Bronchial epithelial cell (primary cell): Measurements from ENCODE around the gene TTC39C. TPM values are rescaled to one million over a fixed set of nuclear protein-coding genes. Genes with fewer than 3 reads are reported as not detected.

Experiments
- DNase-seq: peaks from one replicate; pipeline ENCODE4 v3.0.0-alpha.2; 2010; ENCODE audit warnings: low read depth
- FAIRE-seq: peaks from 2 replicates; lab custom pipeline; 2011; peaks lifted over from hg19 to GRCh38; lab: Jason Lieb, UNC
- H3K27me3 ChIP-seq: 2 replicates; pipeline ENCODE4 v1.5.1; 2011; ENCODE audit warnings: low read length; ENCODE audit not compliant: control insufficient read depth, insufficient read depth
- H3K36me3 ChIP-seq: 2 replicates; pipeline ENCODE4 v1.5.1; 2011; ENCODE audit warnings: low read length; ENCODE audit not compliant: control insufficient read depth, insufficient read depth
- H3K4me3 ChIP-seq: 2 replicates; pipeline ENCODE4 v1.5.1; 2011; ENCODE audit warnings: mild to moderate bottlenecking, low read depth, low read length, control low read depth
- total RNA-seq: library from RNA; depleted of rRNA; stranded (reverse); fragments of >200 nt; gene quantifications from 2 replicates; pipeline ENCODE4 v1.2.1, GENCODE V29; 2014
- TF ChIP-seq, protein P1 (sequence below): IDR thresholded peaks from 2 replicates; pipeline ENCODE4 v1.5.1; 2011; ENCODE audit warnings: mild to moderate bottlenecking, moderate library complexity, low read length, control low read depth, inconsistent platforms; ENCODE audit not compliant: insufficient read depth, severe bottlenecking

Gene TTC39C
- total RNA-seq, 1 donor from 2014 or later: 15.3 TPM

DNA sequence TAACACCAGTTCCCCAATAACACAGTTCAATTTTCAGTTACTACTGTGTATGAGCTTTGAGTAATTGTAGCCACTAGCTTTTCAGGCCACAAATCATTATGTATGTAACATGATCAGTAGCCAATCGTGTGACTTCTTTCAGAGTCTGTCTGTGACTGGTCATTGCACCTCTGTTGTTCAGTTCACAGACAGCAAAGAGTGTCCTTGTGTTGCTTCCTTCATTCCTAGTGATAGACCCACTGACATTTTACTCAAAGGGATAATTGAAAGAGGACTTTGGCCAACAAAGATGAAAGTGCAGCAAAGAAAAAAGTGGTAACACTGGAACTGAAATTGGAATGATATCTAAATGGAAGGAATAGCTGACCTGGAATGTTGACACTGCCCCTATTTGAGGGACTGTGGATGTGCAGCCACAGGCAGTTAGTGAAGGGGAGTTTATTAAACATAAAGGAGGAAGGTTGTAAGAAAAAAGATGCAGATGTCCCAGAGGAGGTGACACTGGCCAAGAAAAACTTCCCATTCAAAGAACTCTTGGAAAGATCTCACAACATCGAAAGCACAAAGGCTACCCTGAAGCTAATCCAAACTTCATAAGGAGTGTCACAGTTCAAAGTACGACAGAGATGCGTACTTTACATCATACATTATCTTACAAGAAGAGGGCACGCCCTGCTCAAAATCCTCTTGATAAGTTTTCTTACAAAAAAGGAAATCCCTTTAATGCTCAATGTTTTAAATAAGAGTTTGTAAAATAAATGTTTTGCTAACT is 19.3 kb downstream of the TTC39C start:
- TF ChIP-seq, protein P1, sequence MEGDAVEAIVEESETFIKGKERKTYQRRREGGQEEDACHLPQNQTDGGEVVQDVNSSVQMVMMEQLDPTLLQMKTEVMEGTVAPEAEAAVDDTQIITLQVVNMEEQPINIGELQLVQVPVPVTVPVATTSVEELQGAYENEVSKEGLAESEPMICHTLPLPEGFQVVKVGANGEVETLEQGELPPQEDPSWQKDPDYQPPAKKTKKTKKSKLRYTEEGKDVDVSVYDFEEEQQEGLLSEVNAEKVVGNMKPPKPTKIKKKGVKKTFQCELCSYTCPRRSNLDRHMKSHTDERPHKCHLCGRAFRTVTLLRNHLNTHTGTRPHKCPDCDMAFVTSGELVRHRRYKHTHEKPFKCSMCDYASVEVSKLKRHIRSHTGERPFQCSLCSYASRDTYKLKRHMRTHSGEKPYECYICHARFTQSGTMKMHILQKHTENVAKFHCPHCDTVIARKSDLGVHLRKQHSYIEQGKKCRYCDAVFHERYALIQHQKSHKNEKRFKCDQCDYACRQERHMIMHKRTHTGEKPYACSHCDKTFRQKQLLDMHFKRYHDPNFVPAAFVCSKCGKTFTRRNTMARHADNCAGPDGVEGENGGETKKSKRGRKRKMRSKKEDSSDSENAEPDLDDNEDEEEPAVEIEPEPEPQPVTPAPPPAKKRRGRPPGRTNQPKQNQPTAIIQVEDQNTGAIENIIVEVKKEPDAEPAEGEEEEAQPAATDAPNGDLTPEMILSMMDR: no peak

DNA sequence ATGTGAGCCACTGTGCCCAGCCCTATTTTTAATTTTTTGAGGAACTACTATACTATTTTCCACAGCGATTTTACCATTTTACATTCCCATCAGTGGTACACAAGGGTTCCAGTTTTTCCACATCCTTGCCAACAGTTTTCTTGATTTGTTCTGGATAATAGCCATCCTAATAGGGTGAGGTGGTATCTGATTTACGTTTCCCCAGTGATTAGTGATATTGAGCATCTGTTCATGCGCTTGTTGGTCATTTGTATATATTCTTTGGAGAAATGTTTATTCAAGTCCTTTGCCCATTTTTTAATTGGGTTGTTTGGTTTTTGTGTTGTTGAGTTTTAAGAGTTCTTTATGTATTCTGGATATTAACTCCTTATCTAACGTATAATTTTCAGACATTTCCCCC is 20.8 kb downstream of the TTC39C start:
- DNase-seq (no peak), FAIRE-seq (no peak)
- no peak overlapping the region for H3K4me3 ChIP-seq
- H3K36me3 ChIP-seq: no peaks in the 10 kb centered on the region
- H3K27me3 ChIP-seq: no peaks in the 10 kb centered on the region
- TF ChIP-seq, protein P1: no peak

More for the DNA sequence above, 19.3 kb downstream of the TTC39C start:
- DNase-seq: no peak
- no peak for FAIRE-seq
- H3K4me3 ChIP-seq: no peak overlapping the region
- H3K36me3 ChIP-seq: no peaks in the 10 kb centered on the region
- no peaks in the 10 kb centered on the region for H3K27me3 ChIP-seq

DNA sequence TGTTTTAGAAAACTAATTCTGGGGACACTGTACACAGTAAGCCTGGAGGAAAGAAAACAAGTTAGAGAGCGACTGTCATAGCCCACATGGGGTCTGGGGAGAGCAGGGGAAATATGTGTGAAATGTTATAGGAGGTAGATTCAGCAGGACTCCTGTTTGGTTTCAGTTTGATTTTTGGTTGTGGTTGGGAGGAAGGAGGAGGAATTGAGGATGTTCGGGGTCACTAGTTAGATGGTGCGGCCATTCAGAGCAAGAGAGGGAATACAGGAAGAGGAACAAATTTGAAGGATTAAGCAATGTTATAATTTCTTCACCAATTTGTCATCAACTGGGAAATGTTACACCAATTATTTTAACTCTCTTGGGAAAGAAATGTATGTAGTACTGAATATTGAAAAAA is 25.1 kb downstream of the TTC39C start:
- no peak for DNase-seq
- TF ChIP-seq, protein P1: no peak

DNA sequence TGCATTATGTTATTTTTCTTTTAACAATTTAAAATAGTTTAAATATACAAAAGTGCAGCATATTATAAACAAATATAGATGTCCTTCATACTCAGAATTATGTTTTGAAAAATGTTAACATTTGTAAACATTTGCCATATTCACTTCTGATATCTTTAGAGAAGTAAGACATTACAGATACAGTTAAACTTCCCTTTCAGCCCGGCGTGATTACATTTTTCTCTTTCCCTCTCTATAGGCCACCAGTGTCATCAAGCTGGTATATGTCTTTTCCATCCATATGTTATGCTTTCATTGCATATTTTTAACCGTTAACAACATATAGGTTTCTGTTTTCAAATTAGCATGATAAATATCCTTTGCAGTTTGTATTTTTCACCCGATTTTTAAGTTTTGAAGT is 27.1 kb downstream of the TTC39C start:
- TF ChIP-seq, protein P1: no peak
- no peak for DNase-seq
- Histone ChIP-seq H3K36me3 (no peaks in the 10 kb centered on the region), H3K27me3 (no peaks in the 10 kb centered on the region), H3K4me3 (no peak overlapping the region)
- FAIRE-seq: no peak

More for the DNA sequence above, 25.1 kb downstream of the TTC39C start:
- no peaks in the 10 kb centered on the region for H3K36me3 ChIP-seq
- no peaks in the 10 kb centered on the region for H3K27me3 ChIP-seq
- FAIRE-seq: no peak
- H3K4me3 ChIP-seq: no peak overlapping the region

DNA sequence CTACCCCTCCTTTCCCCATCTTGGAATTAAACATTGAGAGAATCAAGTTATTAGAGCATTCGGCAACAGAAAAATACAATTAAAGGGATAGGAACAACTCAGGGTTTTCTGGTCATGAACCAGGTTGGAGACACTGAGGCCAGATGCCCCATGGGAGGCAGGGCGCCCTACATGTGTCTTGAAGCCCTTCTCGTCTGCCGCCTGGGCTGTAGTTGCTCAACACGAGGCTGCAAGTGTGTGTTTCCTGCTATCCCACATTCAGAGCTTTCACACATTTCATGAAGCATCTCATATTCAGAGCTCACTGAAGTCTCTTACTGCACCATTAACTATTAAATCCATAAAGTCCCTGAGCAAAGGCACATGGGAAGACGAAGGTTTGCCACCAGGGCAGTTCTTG is 28.8 kb downstream of the TTC39C start:
- Histone ChIP-seq H3K4me3 (no peak overlapping the region), H3K36me3 (no peaks in the 10 kb centered on the region), H3K27me3 (no peaks in the 10 kb centered on the region)
- TF ChIP-seq, protein P1: no peak
- no peak for DNase-seq
- FAIRE-seq: no peak
